ENCODE measurements around the gene ARID3B. TPM values are rescaled to one million over a fixed set of nuclear protein-coding genes. Genes with fewer than 3 reads are reported as not detected.

The ARID3B gene
- total and polyA plus RNA-seq, 4 donors: 6.6 to 10.5 (median 10.2) TPM

DNA sequence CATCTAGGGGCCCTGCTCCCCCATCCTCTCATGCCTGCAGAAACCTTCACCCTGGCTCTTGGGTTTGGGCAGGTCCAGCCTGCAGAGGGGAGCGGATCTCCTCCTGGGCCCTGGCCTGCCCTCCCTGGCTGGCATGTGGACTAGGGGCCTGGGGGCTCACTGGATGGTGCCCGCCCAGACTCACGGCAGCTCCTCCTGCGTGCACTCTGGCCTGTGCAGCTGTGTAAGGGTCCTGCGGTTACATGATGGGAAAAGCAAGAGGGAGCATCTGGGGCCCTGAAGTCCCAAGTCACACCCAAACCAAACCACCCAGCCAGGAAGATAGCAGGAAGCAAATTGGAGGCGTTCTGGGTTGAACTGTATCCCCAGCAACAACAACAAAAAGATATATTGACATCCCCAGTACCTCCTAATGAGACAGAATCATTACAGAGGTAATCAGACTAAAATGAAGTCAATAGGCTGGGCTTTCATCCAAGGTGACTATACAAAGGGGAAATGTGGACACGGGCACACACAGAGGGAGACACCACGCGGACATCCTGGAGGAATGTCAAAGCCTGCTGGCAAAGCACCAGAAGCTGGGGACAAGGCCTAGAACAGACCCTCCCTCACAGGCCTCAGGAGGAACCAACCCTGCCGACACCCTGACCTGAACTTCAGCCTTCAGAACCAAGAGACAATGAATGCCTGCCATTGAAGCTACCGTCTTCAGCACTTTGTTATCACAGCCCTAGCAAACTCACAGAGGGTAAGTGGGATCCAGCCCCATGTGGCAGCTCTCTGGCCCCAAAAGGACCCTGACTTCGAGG, 64.2 kb downstream of the ARID3B start:
- WGBS, 2 donors: 74 to 75% methylated on average over 12 of the region's 12 CpGs
- TF ChIP-seq CTCF (IDR thresholded peaks at IDR 0.05; ENCODE audit: control extremely low read depth, extremely low read depth): no peak
- no peak for ATAC-seq (ENCODE audit: insufficient read depth, low FRiP score)

GRCh38 chr15:74605795-74606150, 64.8 kb downstream of the ARID3B start:
- H3K4me3 ChIP-seq: no peak overlapping the region
- no peak overlapping the region for H3K27ac ChIP-seq (ENCODE audit: low read depth in 1 of 2, low read length in 1 of 2)
- no peak overlapping the region for H3K9ac ChIP-seq (ENCODE audit: insufficient read depth in 1 of 2, low read length in 2 of 2)
- DNase-seq: no peak
- peaks cover 0 to 14% (median 9%) of the 10 kb centered on the region in 5 donors for H3K4me1 ChIP-seq (ENCODE audit: control insufficient read depth in 5 of 5, insufficient read depth in 5 of 5, low read length in 5 of 5)
- WGBS, 2 donors: 78 to 80% methylated on average over 1 of the region's 1 CpG
- TF ChIP-seq CTCF (IDR thresholded peaks at IDR 0.05; ENCODE audit: control extremely low read depth, extremely low read depth): no peak
- H3K27me3 ChIP-seq (ENCODE audit: control insufficient read depth in 3 of 3, insufficient read depth in 3 of 3, low read length in 2 of 3): no peaks in the 10 kb centered on the region
- no peak for ATAC-seq (ENCODE audit: insufficient read depth, low FRiP score)
- no peaks in the 10 kb centered on the region for H3K9me3 ChIP-seq (ENCODE audit: control insufficient read depth in 4 of 4, insufficient read depth in 3 of 4, low read length in 3 of 4)
- H3K36me3 ChIP-seq (ENCODE audit: control insufficient read depth in 4 of 4, insufficient read depth in 4 of 4, low read length in 4 of 4): no peaks in the 10 kb centered on the region

More for the DNA sequence above, 64.2 kb downstream of the ARID3B start:
- DNase-seq: no peak
- H3K27me3 ChIP-seq (ENCODE audit: control insufficient read depth in 3 of 3, insufficient read depth in 3 of 3, low read length in 2 of 3): no peaks in the 10 kb centered on the region
- no peak overlapping the region for H3K27ac ChIP-seq (ENCODE audit: low read depth in 1 of 2, low read length in 1 of 2)
- no peaks in the 10 kb centered on the region for H3K36me3 ChIP-seq (ENCODE audit: control insufficient read depth in 4 of 4, insufficient read depth in 4 of 4, low read length in 4 of 4)
- no peak overlapping the region for H3K4me3 ChIP-seq
- peaks cover 0 to 8% (median 3%) of the 10 kb centered on the region in 5 donors for H3K4me1 ChIP-seq (ENCODE audit: control insufficient read depth in 5 of 5, insufficient read depth in 5 of 5, low read length in 5 of 5)
- H3K9me3 ChIP-seq (ENCODE audit: control insufficient read depth in 4 of 4, insufficient read depth in 3 of 4, low read length in 3 of 4): no peaks in the 10 kb centered on the region
- no peak overlapping the region for H3K9ac ChIP-seq (ENCODE audit: insufficient read depth in 1 of 2, low read length in 2 of 2)

DNA sequence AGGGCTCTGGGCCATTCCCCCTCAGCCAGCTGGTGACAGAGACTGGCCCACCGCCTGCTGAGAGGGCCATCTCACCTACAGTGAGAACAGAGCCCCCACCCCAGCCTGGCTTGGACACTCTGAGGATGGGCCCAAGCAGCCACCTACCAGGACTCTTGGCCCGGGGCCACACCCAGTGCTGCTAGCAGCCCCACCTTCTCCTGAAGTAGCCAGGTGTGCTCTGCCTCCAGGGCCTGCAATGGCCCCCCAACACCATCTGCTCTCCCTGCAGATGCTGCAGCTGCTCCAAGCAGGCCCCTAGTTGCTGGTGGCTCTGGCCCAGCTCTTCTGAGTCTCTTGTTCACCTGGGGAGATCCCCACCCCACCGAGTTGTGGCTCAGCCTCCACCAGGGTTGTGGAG, 67.8 kb downstream of the ARID3B start:
- H3K27me3 ChIP-seq (ENCODE audit: control insufficient read depth in 3 of 3, insufficient read depth in 3 of 3, low read length in 2 of 3): no peaks in the 10 kb centered on the region
- WGBS, 2 donors: 84 to 94% methylated on average over 3 of the region's 3 CpGs
- H3K4me1 ChIP-seq (ENCODE audit: control insufficient read depth in 5 of 5, insufficient read depth in 5 of 5, low read length in 5 of 5): peaks cover 0 to 19% (median 9%) of the 10 kb centered on the region in 5 donors
- TF ChIP-seq CTCF (IDR thresholded peaks at IDR 0.05; ENCODE audit: control extremely low read depth, extremely low read depth): no peak
- no peak overlapping the region for H3K9ac ChIP-seq (ENCODE audit: insufficient read depth in 1 of 2, low read length in 2 of 2)
- no peak for ATAC-seq (ENCODE audit: insufficient read depth, low FRiP score)
- no peaks in the 10 kb centered on the region for H3K36me3 ChIP-seq (ENCODE audit: control insufficient read depth in 4 of 4, insufficient read depth in 4 of 4, low read length in 4 of 4)
- DNase-seq: no peak
- H3K27ac ChIP-seq (ENCODE audit: low read depth in 1 of 2, low read length in 1 of 2): no peak overlapping the region
- no peaks in the 10 kb centered on the region for H3K9me3 ChIP-seq (ENCODE audit: control insufficient read depth in 4 of 4, insufficient read depth in 3 of 4, low read length in 3 of 4)
- H3K4me3 ChIP-seq: no peak overlapping the region
